ENCODE data around the gene CXCL12.

GRCh38 chr10:44373341-44373995 is 11.4 kb downstream of the CXCL12 start:
- TF ChIP-seq CTCF (IDR thresholded peaks at IDR 0.05; ENCODE audit: extremely low read depth in 1 of 2, insufficient read depth in 1 of 2, low read depth in 1 of 2, low read length in 2 of 2) = no peak
- no peak for TF ChIP-seq POLR2A (IDR thresholded peaks at IDR 0.05; ENCODE audit: low read depth, low read length)
- no peak for TF ChIP-seq MAX (IDR thresholded peaks at IDR 0.05; ENCODE audit: insufficient read depth, insufficient read length)
- TF ChIP-seq POLR2AphosphoS5 (IDR thresholded peaks at IDR 0.05; ENCODE audit: insufficient read depth, low read depth, low read length) = no peak

All from endothelial cell of umbilical vein (primary cell).